ENCODE measurements around the gene GALNT15.

GRCh38 chr3:16222547-16222946 is 48.1 kb downstream of the GALNT15 start:
- TF ChIP-seq POLR2A (IDR thresholded peaks at IDR 0.05) = no peak
- TF ChIP-seq CTCF (IDR thresholded peaks at IDR 0.05) = no peak

Data from heart left ventricle (tissue), 13 donors.